ENCODE measurements around the gene KREMEN2. TPM values are rescaled to one million over a fixed set of nuclear protein-coding genes. Genes with fewer than 3 reads are reported as not detected.
"Not testable (repeated sequence)": the region's sequence is repeated elsewhere in the genome, so short reads cannot be mapped to it uniquely, and the experiment has no call there.

KREMEN2 gene
- total and polyA plus RNA-seq, 2 of the 8 experiments (the other 6 are each of a cell fraction or from before 2014, with no cell fraction given): 6.6 to 7.0 TPM

- H3K79me1 ChIP-seq (ENCODE audit: low read depth, low read length); H3K23ac ChIP-seq (ENCODE audit: insufficient read length); H3K4me3 ChIP-seq (ENCODE audit: extremely low read depth in 1 of 4, insufficient read depth in 2 of 4, low read depth in 3 of 4, low read length in 4 of 4); H2BK5ac ChIP-seq (ENCODE audit: low read depth, low read length); H2AFZ ChIP-seq (ENCODE audit: low read length); H2BK15ac ChIP-seq (ENCODE audit: low read length); H4K5ac ChIP-seq (ENCODE audit: insufficient read length, low read depth, low read length); H3K23me2 ChIP-seq (ENCODE audit: low read depth, low read length); H3K14ac ChIP-seq (ENCODE audit: insufficient read length); FAIRE-seq; DNase-seq (ENCODE audit: low read depth in 1 of 2, low spot score in 2 of 2); H3K9me3 ChIP-seq (ENCODE audit: insufficient read depth in 2 of 2, low read depth in 1 of 2, low read length in 1 of 2); H3K36me3 ChIP-seq (ENCODE audit: control insufficient read depth in 2 of 4, insufficient read depth in 4 of 4, low read length in 3 of 4); H4K91ac ChIP-seq (replicated peaks; ENCODE audit: insufficient read length, low read length); H4K8ac ChIP-seq (ENCODE audit: extremely low read depth, insufficient read depth, low read length); H3K9ac ChIP-seq (replicated peaks in 1 of 4; ENCODE audit: extremely low read depth in 1 of 4, low read depth in 3 of 4, low read length in 3 of 4); H3K18ac ChIP-seq (ENCODE audit: extremely low read depth, low read length); H3K4ac ChIP-seq (replicated peaks; ENCODE audit: insufficient read length, low read depth, low read length); H3K4me2 ChIP-seq (ENCODE audit: insufficient read depth in 1 of 2, low read depth in 2 of 2, low read length in 2 of 2); H2AK5ac ChIP-seq (ENCODE audit: low read depth, low read length); H3K27me3 ChIP-seq (replicated peaks in 1 of 4; ENCODE audit: control insufficient read depth in 3 of 4, extremely low read depth in 1 of 4, insufficient read depth in 3 of 4, low read length in 3 of 4); H3K4me1 ChIP-seq (replicated peaks in 1 of 4; ENCODE audit: control insufficient read depth in 3 of 4, insufficient read depth in 4 of 4, low read length in 3 of 4); H3K79me2 ChIP-seq (ENCODE audit: control insufficient read depth in 1 of 2, insufficient read depth in 2 of 2, low read length in 2 of 2); H3K27ac ChIP-seq (ENCODE audit: low read depth, low read length); H2BK12ac ChIP-seq (ENCODE audit: low read depth, low read length); H2BK120ac ChIP-seq (replicated peaks; ENCODE audit: low read depth, low read length); H4K20me1 ChIP-seq (replicated peaks in 1 of 2; ENCODE audit: control insufficient read depth in 1 of 2, insufficient read depth in 2 of 2, low read length in 2 of 2); H3K56ac ChIP-seq (replicated peaks; ENCODE audit: insufficient read length, low read depth, low read length); H2BK20ac ChIP-seq (ENCODE audit: low read length): not testable (repeated sequence)
- ChIA-PET POLR2A (ENCODE audit: partially characterized antibody) (interaction anchor here (1.2 kb wide), 1 partner anchor 17 kb away, joined by 4 read pairs; no protein-coding TSS in a partner anchor), CTCF (ENCODE audit: partially characterized antibody) (interaction anchor here (1.0 to 1.7 kb wide), 4 partner anchors 9 to 93 kb away, joined by 3 to 4 read pairs (median 4); no protein-coding TSS in a partner anchor)
- 87% methylated on average over 11 of the region's 13 CpGs; no CpG with 5 or more reads in 1 of the 2 experiments for WGBS, 2 experiments (ENCODE audit: extremely low coverage in 1 of 2, insufficient coverage in 1 of 2, insufficient read length in 1 of 2, insufficient replicate concordance in 2 of 2, low coverage in 1 of 2, low lambda C conversion rate in 2 of 2, missing lambda C conversion rate in 1 of 2)
These were observed 32.7 kb upstream of the KREMEN2 start for GRCh38 chr16:2931231-2931914.
